ENCODE measurements around the gene SLC9A3.
"Not testable (repeated sequence)": the region's sequence is repeated elsewhere in the genome, so short reads cannot be mapped to it uniquely, and the experiment has no call there.

The SLC9A3 gene

DNA sequence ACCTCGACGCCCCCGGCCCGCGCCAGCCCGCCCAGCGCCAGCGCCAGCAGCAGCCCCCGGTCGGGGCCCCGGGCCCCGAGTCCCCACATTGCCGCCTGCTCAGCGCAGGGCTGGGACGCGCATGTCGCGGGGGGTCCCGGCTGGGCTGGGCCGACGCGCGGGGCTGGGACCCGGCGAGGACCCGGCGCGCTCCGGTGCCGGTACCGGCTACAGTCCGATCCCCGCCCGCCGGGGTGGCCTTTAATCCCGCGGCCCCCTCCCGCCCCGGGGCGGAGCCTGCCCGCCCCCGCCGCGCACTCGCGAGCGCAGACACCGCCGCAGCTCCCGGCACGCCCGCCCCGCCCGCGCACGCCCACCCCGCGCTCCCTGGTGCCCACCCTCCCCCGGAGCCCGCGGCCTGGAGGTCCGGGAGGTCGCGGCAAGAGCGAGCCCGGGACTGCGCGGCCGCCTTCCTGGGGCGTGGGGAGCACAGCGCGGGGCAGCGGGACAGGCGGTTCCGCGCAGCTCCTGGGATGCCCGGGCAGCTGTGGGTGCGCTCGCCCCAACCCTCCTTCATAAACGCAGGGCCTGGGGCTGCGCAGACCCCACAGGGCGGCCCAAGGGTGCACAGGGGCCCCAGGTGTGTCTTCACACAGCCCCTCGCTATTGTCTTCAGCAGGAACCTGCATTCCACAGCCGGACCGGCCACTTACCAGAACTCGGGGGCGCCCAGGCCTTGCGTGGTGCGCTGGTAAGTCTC is at the start of gene SLC9A3:
Gene SLC9A3, minus strand, starts transcription at position 216 of the 739 bp plus-strand sequence.
- DNase-seq: no peak

DNA sequence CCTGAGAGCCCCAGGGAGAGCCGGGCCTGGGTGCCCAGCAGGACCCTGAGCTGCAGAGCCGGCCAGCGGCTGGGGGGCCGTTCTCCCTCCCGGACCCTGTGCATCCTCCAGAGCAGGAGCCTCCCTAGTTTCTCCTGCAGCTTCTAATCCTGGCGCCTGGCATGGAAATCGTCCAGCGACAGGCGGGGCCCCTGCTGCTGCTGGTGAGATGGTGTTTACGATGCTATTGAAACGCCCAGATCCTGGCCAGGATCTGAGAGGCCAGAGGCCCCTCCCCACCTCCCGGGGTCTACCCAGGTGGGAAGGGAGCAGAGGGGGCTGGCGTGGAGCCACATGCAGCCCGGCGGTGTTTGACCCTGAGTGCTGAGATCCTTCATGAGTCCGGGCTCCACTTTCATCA is 49.7 kb upstream of the SLC9A3 start:
- DNase-seq: no peak

DNA sequence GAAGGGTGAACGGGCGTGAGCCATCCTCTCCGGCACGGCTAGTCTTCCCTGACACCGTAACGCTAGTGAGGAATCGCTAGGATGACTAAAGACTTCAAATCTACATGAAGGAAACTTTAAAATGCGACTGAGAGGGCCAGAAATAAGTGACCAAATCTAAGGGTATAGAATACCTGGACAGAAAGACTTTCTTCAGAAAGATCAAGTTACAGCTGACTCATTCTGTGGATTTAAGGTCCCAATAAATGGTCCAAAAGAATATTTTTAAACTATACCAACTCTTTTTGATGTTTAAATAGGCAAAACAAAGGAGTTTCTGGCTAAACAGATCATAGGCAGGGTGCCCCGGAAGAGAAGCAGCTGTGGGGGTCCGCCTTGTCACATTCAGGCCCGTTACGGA is 49.0 kb upstream of the SLC9A3 start:
- no peak for DNase-seq

GRCh38 chr5:572398-573019 is 48.3 kb upstream of the SLC9A3 start:
- DNase-seq: no peak

DNA sequence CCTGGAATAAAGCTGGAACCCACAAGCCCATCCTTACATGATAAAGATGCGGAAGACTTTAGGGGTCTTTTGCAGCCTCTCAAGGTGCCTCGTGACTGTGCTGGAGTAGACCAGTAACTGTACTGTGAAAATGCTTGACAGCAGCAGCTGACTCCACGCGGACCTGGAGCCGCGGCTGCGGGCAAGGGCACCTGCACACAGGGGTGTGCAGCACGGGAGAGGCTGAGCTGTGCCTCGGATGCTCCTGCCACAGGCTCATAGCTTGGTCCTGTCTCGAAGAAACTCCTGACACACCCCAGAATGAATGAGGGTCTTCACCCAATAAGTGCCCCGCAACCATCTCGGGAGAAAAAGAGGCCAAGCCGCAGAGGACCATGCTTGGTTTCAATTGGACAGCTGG is 47.5 kb upstream of the SLC9A3 start:
- no peak for DNase-seq

- DNase-seq: no peak
These were observed 46.6 kb upstream of the SLC9A3 start for GRCh38 chr5:570886-571285.

- no peak for DNase-seq
These were observed 46.2 kb upstream of the SLC9A3 start for GRCh38 chr5:570446-570845.

DNA sequence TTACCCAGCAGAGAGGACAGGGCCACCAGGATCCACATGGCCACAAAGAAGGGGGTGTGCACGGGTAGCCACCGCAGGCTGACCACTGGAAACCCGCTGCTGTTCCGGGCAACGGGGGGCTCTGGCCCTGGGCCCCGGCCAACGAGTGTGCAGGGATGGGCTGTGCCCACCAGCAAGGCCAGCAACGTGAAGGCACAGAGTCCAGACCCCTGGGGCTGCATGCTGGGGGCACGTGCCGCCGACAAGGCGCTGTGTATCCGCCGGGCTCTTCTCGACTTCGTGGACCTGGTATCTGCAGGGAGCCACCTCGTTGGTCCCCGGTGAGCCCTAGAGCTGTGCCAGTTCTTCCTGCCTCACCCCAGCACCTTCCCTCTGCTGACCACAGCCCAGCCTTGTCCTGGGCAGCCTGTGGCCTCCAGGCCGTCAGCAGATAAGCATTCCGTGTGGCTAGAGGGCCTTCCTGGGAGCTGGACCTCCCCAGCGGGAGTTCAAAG is 45.7 kb upstream of the SLC9A3 start:
- DNase-seq: no peak

GRCh38 chr5:569358-569867 is 45.2 kb upstream of the SLC9A3 start:
- no peak for DNase-seq

- DNase-seq: no peak
These were observed 44.6 kb upstream of the SLC9A3 start for GRCh38 chr5:568809-569208.

GRCh38 chr5:568061-568781 is 44.0 kb upstream of the SLC9A3 start:
- no peak for DNase-seq

DNA sequence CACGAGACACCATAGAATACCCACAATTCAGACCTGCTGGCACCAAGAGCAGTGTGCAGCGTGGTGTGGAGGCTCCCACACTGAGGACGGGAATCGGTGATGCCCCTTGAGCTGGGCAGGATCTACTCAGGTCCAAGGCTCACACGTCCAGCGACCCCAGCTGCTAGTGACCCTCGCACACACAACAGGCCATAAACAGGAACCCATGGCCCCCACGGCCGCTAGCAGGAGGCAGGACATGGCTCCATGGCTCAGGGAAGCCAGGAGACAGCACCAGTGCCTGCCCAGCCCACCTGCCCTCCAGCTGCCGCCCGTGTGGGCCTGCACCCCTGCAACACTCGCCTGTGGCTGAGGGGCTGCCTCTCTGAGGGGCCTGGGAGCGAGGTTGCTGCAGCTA is 43.4 kb upstream of the SLC9A3 start:
- DNase-seq: no peak

GRCh38 chr5:566636-567309 is 42.5 kb upstream of the SLC9A3 start:
- DNase-seq: no peak

GRCh38 chr5:565782-566440 is 41.7 kb upstream of the SLC9A3 start:
- no peak for DNase-seq

DNA sequence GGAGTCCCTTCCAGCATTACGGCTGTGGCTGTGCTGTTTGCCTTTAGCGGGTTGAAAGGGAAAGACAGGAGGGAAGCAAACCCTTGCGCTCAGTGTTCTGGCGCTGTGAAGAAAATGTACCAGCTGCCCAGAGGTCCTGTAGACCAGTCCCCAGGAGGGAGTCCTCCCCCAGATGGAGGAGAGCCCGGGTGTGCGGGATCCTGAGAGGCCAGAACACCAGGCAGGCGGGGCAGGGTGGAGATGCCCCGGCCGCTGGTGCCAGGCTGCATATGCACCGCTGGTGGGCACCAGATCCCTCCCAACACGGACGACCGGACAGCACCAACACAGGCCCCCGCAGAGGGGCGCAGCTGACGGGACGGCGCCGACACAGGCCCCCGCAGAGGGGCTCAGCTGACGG is 37.2 kb upstream of the SLC9A3 start:
- DNase-seq: no peak

DNA sequence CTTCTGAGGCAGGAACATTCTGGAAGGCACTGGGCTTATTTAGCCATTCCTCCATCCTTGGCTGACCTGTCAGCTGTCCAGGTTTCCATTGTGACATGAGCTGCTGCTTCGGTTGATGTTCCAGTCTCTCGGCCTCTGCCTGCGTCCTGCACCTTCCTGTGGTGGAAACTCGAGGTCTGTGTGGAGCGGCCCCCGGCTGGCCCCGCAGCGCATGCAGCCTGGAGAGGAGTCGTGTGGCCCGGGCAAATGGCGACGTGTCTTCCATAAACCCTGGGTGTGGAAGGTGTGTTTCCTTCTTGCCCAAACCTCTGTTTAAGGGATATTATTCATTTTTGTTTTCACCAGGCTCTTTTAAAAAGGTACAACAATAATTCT is 36.5 kb upstream of the SLC9A3 start:
- DNase-seq: no peak

- DNase-seq: no peak
These were observed 34.7 kb upstream of the SLC9A3 start for GRCh38 chr5:558871-559503.

- no peak for DNase-seq
These were observed 34.1 kb upstream of the SLC9A3 start for GRCh38 chr5:558326-558725.

- DNase-seq: not testable (repeated sequence)
These were observed 33.7 kb upstream of the SLC9A3 start for GRCh38 chr5:557917-558316.

GRCh38 chr5:556909-557441 is 32.7 kb upstream of the SLC9A3 start:
- no peak for DNase-seq

GRCh38 chr5:555058-555623 is 30.9 kb upstream of the SLC9A3 start:
- no peak for DNase-seq

Measured in activated CD4-positive, alpha-beta T cell treated with anti-CD3 and anti-CD28 coated beads for 48 hours (primary cell).